ENCODE results near the gene CCL4L2.
"Not testable (repeated sequence)": the region's sequence is repeated elsewhere in the genome, so short reads cannot be mapped to it uniquely, and the experiment has no call there.

DNA sequence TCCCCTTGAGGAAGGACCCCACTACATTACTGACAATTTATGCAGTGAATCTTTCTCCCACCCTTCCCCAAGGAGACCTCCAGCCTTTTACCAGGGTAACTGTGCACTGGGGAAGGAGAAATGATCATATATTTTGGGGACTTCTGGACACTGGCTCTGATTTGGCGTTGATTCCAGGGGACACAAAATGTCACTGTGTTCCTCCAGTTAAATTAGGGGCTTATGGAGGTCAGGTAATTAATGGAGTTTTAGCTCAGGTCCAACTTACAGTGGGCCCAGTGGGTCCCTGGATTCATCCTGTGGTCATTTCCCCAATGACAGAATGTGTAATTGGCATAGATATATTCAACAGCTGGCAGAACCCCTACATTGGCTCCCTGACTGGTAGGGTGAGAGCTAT is 8.7 kb downstream of the CCL4L2 start:
- TF ChIP-seq ESRRG (CRISPR knock-in tag; IDR thresholded peaks at IDR 0.05); ZNF70 (CRISPR knock-in tag; IDR thresholded peaks at IDR 0.05); TSHZ2 (CRISPR knock-in tag; IDR thresholded peaks at IDR 0.05); ARNTL (CRISPR knock-in tag; IDR thresholded peaks at IDR 0.05; ENCODE audit: borderline replicate concordance, low read depth); TOX (CRISPR knock-in tag; IDR thresholded peaks at IDR 0.05; ENCODE audit: borderline replicate concordance); OSR1 (CRISPR knock-in tag; IDR thresholded peaks at IDR 0.05); ZC3H10 (CRISPR knock-in tag; IDR thresholded peaks at IDR 0.05); BACH2 (CRISPR knock-in tag; IDR thresholded peaks at IDR 0.05; ENCODE audit: borderline replicate concordance); ZNF565 (CRISPR knock-in tag; conservative IDR thresholded peaks at IDR 0.05; ENCODE audit: low read depth); RARB (CRISPR knock-in tag; IDR thresholded peaks at IDR 0.05): not testable (repeated sequence)

Measured in SK-N-SH treated with all-trans-retinoic acid at 6 μM for 48 hours (cell line).